SHP77 (cell line): ENCODE results near the gene IQGAP3.

Experiments used
- DNase-seq, 2 experiments: peaks; one replicate each; lab custom pipeline; 2025; lab: John Stamatoyannopoulos, UW

IQGAP3 gene

GRCh38 chr1:156539818-156540355 lies 32.5 kb downstream of the IQGAP3 start:
- DNase-seq, result no peak

- no peak for DNase-seq
Observed at GRCh38 chr1:156538711-156539440, 33.5 kb downstream of the IQGAP3 start.

GRCh38 chr1:156537027-156537426 lies 35.3 kb downstream of the IQGAP3 start:
- DNase-seq, result no peak

- no peak for DNase-seq
Observed at GRCh38 chr1:156534424-156535060, 37.8 kb downstream of the IQGAP3 start.

DNA sequence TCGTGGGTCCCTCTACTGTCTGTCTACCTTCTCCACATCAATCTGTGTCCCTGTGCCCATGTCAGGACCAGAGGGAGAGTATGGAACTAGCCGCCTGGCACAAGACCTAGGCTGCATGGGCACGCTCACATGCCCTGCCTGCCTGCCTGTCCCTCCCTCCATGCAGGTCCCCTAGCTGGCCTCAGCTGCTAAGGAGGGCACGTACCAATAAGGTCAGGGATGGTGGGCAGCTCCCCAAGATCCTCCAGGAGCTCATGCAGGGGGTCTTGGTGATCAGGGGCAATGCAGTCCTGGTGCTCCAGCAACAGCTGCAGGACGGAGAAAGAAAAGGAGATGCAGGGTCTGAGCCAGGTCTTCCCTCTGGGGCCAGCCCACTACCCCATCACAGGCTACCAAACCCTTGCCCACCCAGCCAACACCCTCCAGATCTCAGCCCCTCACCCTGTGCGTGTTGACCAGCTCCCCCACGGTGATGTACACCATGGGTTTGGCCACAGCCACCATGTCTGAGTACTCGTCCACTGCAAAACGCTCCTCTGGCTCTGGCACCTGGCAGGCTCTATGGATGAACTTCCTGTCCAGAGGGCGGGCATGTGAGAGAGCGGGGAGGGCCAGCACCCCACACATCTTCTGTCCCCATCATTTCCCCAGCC lies 38.7 kb downstream of the IQGAP3 start:
- DNase-seq, result no peak

GRCh38 chr1:156532374-156532773 lies 40.0 kb downstream of the IQGAP3 start:
- DNase-seq, result no peak

DNA sequence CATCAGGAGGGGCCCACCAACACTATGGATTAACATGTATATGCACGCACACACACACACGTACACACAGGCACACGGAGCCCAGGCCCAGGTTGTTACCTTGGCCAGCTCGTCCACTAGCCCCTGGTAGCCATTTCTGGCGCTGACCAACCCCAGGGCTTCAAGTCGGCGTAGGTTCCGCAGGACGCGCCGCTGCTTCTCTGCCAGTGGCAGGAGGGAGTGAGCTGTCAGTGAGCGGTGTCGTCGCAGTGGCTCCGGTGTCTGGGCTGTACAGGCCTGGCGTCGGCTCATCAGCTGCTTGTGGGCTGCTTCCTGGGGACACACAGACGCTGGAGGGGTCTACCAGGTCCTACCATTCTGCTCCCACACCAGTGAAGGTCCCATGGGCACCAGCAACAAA lies 42.4 kb downstream of the IQGAP3 start:
- DNase-seq, result no peak

GRCh38 chr1:156528875-156529425 lies 43.4 kb downstream of the IQGAP3 start:
- DNase-seq, result no peak

DNA sequence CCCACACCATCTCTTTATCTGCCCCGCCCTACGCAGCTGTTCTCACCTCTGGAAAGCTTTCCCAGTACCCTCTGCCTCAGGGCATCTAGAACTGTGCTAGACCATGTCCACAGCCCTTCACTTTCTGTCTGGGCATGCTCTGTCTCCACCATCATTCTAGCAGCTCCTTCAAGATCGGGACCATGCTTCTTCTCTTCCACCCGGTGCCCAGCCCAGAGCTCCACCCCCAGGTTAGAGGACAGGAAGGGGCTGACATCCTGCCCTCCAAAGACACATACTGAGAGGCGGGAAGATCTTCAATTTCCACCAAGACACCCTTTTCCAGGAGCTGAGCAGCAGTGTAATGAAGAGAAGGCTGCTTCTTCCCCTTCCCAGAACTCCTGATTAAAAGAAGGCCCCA lies 44.1 kb downstream of the IQGAP3 start:
- no peak for DNase-seq

DNA sequence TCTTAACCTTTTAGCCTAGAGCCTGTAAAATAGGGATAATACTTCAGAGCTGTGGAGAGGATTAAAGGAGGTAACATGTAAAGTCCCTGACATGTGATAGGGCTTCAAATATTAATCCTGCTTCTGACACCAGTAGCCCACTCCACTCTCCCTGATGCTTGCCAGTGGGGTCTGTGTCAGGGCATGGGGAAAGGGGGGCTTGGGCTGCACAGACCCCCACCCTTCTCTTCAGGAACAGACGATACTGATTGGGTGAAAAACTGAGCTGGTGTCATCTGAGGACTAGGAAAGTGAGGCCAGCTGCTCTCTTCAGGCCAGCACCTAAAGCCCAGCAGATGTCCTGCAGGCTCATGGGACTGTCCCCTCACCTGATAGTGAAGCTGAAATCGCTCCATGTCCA lies 44.8 kb downstream of the IQGAP3 start:
- no peak for DNase-seq

DNA sequence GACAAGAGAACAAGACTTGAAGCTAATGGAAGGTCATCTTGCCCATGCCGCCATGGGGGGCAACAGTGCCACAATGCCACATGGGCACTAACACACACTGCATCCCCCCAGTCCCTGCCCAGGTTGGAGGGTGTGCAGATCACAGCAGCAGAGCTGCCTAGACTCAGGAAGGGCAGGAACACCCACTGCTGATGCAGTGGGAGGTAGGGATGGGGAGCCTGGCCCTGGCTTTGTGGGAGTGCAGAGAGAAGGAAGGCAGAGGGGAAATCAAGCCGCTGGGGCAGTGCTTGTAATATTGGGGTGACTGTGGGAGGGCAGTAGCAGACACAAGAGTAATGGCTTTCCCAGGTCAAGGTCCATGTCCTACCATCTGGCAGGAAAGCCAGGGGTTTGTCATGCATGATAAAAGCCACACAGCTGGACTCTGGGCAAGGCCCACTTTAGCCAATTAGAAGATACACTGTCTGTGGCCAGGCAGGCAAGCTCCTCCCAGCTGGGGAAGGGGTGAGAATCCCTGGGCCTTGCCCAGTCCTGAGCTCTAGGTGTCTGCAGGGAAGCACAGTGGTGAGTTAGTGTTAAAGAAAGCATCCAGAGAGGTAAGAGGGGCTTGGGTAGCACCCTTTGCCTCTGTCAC lies 46.4 kb downstream of the IQGAP3 start:
- no peak for DNase-seq

- DNase-seq, result no peak
Observed at GRCh38 chr1:156525071-156525501, 47.3 kb downstream of the IQGAP3 start.

- DNase-seq, result no peak
Observed at GRCh38 chr1:156524481-156524869, 47.9 kb downstream of the IQGAP3 start.

GRCh38 chr1:156523801-156524480 lies 48.4 kb downstream of the IQGAP3 start:
- DNase-seq, result no peak

DNA sequence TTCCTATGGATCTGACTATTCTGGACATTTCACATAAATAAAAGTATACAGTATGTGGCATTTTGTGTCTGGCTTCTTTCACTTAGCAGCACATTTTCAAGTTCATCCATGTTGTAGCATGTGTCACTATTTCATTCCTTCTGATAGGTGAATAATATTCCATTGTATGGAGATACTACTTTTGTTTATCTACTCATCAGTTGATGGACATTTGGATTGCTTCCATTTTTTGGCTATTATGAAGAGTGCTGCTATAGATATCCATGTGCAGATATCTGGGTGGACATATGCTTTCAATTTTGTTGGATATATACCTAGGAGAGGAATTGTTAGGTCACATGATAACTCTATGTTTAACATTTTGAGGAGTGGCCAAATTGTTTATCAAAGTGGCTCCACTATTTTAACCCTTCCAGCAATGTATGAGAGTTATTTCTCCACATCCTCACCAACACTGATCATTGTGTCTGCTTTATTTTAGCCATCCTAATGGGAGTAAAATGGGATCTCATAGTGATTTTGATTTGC lies 49.9 kb downstream of the IQGAP3 start:
- no peak for DNase-seq

DNA sequence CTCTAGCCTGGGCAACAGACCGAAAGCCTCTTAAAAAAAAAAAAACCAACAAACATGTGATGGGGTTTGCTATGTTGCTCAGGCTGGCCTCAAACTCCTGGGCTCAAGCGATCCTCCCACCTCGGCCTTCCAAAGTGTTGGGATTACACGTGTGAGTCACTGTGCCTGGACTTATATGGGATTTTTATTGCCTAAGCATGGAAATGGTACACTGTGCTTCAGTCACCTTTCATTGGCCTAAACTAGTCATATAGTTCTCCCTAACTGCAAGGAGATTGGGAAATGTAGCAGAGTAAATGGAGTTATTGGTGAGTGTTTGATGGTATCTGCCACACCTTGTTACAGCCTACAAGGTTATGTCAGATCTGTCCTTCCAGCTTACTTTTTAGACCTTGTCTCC lies 54.6 kb downstream of the IQGAP3 start:
- DNase-seq, result no peak

- no peak for DNase-seq
Observed at GRCh38 chr1:156516821-156517220, 55.5 kb downstream of the IQGAP3 start.

GRCh38 chr1:156515956-156516355 lies 56.4 kb downstream of the IQGAP3 start:
- no peak for DNase-seq

GRCh38 chr1:156513185-156513584 lies 59.2 kb downstream of the IQGAP3 start:
- DNase-seq, result no peak

GRCh38 chr1:156511644-156512043 lies 60.7 kb downstream of the IQGAP3 start:
- DNase-seq, result no peak

- no peak for DNase-seq
Observed at GRCh38 chr1:156510709-156511108, 61.7 kb downstream of the IQGAP3 start.
